Activated T-cell treated with anti-CD3 and anti-CD28 coated beads for 24 hours (primary cell): ENCODE data around the gene CACNA1C.

Experiments used
- DNase-seq: peaks from one replicate; pipeline ENCODE4 v3.0.0-alpha.2; 2020; ENCODE audit warnings: low read depth

Gene CACNA1C

DNA sequence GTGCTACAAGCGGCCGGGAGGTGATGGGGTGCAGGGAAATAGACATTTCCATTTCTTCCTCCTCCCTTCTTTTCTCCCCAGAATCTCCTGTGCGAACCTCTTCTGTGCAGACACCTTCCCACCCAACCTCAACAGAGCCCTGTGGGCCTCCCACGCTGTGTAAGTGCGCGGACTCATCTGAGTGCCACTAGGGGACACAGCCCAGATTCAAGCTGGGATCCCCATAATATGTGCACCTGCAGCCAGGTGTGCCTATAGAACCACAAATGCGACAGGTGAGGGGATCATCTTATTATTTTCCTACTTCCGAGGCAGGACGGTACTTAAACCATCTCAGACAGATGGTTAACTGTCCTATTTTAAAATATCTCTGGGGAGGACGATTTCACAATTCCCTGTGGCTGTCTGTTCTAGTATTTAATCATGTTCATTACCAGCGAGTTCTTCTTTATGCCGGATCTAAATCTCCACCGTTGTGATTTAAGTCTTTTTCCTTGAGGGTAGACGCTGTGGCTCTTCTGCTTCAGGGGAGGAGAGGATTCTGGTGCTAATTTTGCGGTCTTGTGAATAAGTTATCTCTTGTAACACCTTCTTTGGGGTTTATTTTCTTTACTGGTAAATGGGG, 17.2 kb upstream of the CACNA1C start:
- DNase-seq: no peak

- DNase-seq: no peak
Observed at GRCh38 chr12:2039034-2039433, 13.8 kb upstream of the CACNA1C start.

DNA sequence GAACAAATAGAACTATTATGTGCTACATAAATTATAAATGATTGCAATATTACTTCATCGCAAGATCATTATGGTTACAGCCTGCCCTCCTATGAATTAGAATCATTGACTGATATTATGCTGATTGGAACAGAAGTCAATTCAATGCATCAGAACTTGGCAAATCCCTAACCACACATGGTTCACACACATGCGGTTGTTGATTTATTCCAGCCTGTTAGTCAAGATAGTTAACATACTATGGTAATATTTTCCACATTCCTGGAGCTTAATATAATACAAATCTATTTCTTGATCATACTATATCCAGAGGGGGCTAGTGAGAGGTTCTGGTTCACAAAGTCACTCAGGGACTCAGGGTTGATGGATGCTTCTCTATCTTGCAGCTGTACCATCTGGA, 9.7 kb upstream of the CACNA1C start:
- no peak for DNase-seq

- no peak for DNase-seq
Observed at GRCh38 chr12:2044165-2044564, 8.6 kb upstream of the CACNA1C start.

GRCh38 chr12:2046957-2047356, 5.8 kb upstream of the CACNA1C start:
- no peak for DNase-seq

- DNase-seq: no peak
Observed at GRCh38 chr12:2047752-2048151, 5.0 kb upstream of the CACNA1C start.

DNA sequence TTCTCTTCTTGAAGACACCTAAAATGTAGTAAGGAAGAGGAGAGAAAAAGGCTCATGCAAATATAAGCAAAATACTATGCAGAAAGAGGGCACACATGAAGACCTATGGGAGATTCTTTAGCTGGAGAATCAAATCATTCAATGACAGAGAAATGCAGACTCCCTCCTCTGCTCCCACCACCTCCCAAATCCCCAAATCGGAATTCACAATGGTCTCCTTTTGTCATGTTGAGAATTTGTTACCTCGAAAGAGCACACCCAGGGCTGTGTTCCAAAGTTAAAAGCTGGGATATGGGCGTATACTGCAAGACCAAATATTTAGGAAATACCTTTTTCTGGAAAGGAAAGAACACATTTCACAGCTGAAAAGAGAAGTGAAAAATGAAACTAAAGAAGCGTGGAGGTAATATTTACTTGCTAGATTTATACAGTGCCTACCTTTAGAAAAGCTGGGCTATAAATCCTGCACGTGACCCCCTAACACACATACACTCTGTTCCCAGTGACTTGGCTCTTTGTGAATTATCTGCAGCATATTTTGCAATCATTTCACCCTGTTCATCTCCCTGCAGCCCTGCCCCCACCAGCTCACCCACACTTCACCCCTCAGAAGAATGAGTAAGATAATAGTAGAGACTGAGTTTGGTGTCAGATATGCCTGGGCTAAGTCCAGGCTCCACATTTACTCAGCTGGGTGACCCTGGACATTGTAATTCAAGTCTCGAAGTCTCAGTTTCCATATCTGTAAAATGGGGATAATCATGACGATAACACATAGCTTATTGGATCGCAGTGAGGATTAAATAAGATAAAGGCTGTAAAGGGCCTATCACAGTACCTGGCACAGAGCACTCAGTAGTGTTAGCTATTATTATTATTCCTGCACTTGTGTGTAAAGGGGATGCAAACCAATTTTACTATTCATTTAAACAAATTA, 2.9 kb upstream of the CACNA1C start:
- DNase-seq: no peak

GRCh38 chr12:2051700-2052621, 826 bp upstream of the CACNA1C start:
- no peak for DNase-seq

GRCh38 chr12:2053691-2054090, 904 bp downstream of the CACNA1C start:
- no peak for DNase-seq

DNA sequence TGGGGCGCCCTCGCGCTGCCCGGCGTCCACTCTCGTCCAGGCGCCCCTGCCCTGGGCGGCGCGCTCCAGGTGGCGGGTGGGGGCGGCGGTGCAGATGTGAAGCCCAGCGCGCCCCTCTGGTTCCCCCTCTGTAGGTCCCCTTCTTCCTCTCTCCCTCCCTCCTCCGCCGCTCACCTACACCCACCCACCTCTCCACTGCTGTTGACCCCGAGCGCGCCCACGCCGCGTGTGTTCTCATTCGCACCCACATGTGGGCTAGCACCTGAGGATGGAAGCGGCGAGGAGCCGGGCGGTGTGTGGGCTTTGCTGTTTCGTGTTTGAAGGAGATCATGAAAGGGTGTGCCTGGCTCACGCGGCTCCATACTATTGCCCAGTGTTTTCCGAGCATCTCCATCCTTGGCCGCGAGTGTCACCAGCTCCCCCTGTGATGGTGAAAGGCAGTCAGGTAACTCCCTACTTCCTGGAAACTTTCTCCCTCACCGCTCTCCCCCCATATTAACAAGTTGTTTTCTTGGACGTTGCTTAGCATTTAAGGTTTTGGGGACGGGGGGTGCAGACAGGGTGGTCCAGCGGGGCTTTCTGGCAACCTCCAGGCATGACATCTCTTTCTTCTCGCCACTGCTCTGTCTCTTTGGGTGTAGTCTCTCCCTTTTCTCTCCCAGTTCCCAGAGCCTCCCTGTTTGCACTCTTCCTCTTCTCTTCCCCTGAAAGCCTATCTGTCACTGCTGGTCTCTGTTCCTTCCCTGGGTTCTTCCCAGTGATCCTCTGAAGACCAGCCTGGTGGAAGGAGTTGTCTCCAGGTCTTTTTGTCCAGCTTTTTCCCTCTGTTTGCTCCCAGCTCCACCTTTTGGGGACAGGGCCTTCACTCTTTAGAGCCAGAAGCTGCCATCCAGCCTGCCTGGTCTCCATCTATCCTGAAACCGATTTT, 1.6 kb downstream of the CACNA1C start:
- no peak for DNase-seq

GRCh38 chr12:2057041-2057794, 4.4 kb downstream of the CACNA1C start:
- DNase-seq: peak; percentile 20

- DNase-seq: no peak
Observed at GRCh38 chr12:2057795-2058408, 5.1 kb downstream of the CACNA1C start.

GRCh38 chr12:2058837-2059236, 6.0 kb downstream of the CACNA1C start:
- DNase-seq: no peak

GRCh38 chr12:2061402-2061801, 8.6 kb downstream of the CACNA1C start:
- DNase-seq: no peak

GRCh38 chr12:2064071-2064507, 11.3 kb downstream of the CACNA1C start:
- no peak for DNase-seq

GRCh38 chr12:2068653-2069052, 15.9 kb downstream of the CACNA1C start:
- DNase-seq: no peak

DNA sequence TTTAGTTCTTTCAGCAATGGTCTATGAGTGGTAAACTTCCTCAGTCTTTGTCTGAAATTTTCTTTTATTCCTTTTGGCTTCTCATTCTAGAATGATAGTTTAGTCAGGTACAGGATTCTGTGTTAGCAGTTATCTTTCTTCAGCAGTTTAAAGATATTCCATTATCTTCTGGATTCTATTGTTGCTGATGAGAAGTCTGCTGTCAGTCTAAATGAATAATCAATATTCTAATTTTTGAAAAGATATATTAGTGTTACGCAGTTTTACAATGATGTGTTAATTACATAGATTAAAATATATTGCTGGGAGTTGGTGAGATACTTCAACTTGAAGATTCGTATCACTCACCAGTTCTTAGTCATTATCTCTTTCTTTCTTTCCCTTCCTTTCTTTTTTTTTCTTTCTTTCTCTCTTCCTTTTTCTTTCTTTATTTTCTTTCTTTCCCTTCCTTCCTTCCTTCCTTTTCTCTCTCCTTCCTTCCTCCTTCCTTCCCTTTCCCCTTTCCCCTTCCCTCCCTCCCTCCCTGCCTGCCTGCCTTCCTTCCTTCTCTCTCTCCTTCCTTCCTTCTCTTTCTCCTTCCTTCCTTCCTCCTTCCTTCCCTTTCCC, 17.8 kb downstream of the CACNA1C start:
- no peak for DNase-seq

DNA sequence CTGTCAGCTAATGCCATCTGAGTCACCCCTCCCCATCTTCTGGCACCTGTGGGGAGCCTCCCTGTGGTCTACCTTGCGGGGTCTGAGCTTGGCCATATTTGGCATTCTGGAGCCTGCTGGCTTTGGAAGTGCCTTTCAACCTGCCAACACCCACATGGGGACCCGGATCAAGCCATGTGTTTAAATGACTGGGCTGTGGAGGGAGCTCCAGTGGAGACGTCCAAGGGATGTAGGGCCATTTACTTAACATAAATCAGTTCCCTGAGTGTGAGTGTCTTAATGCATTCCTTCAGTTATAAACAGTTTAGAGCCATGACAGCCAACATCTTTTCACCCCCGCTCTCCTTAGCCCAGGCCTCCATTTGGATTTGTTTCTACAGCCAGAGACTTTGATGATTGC, 22.0 kb downstream of the CACNA1C start:
- no peak for DNase-seq

DNA sequence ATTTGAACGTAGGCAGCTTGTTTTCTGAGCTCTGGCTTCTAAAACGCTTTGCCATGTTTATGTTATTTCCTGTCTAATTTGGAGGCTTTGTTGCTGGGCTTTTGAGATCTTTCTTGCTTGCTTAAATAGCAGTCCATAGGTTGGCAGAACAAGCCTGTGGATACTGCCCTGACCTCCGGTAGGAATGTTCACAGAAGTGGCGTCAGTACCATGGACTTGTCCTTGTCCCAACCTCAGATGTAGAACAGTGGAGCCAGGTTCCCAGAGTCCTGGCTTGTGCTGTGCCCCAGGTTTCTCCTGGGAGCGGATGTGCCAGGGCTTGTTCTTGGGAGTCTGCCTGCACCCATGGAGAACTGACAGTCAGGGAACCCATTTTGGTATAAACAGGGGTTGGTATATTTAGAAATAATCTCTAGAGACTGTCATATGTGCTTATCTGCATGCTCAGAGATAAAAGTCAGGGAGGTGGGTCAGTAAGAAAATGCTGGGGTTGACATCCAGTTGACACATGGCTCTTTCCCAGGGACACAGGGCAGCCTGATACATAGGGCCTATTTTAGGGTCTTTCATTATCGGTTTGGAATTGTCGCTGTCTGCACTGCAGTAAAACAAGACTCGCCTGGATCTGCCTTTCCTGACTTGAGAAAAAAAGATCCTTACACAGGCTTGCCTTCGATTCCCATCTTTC, 22.9 kb downstream of the CACNA1C start:
- no peak for DNase-seq
